Common myeloid progenitor, CD34-positive (primary cell): Measurements from ENCODE around the gene OTOF.

ENCODE experiments used
- CTCF ChIA-PET: fragments of 350-600 bp; sonication (Branson Sonifier 250); formaldehyde crosslinking; loops from one replicate; lab custom pipeline; 2021; ENCODE audit warnings: antibody characterized with exemption; lab: Charles Lee
- POLR2A ChIA-PET: fragments of 350-600 bp; sonication (Branson Sonifier 250); formaldehyde crosslinking; loops from one replicate; lab custom pipeline; 2021; ENCODE audit warnings: antibody characterized with exemption; lab: Charles Lee
- DNase-seq, 3 donors: peaks; one replicate each; pipeline versions ENCODE4 v3.0.0 to v3.0.0-alpha.2; 2013
- H3K27ac ChIP-seq, 2 experiments: 1 replicate in 1 of 2; 2 replicates in 1 of 2; pipeline ENCODE4 v1.7.0; 2013; ENCODE audit warnings: inconsistent platforms in 2 of 2, low read length in 2 of 2, mild to moderate bottlenecking in 2 of 2, low read depth in 1 of 2, moderate library complexity in 1 of 2; ENCODE audit not compliant: severe bottlenecking in 2 of 2, insufficient read depth in 1 of 2, poor library complexity in 1 of 2
- H3K27me3 ChIP-seq, 5 experiments: replicated peaks in 2 of 5; 1 replicate in 3 of 5; 2 replicates in 2 of 5; pipeline versions ENCODE4 v1.6.1 to v1.7.0; 2013; ENCODE audit warnings: low read length in 4 of 5, mild to moderate bottlenecking in 2 of 5, moderate library complexity in 2 of 5, inconsistent platforms in 1 of 5; ENCODE audit not compliant: insufficient read depth in 5 of 5, control insufficient read depth in 4 of 5
- H3K36me3 ChIP-seq, 4 experiments: 1 replicate in 2 of 4; 2 replicates in 2 of 4; pipeline versions ENCODE4 v1.6.1 to v1.7.0; 2013; ENCODE audit warnings: low read length in 3 of 4, control low read depth in 1 of 4, mild to moderate bottlenecking in 1 of 4; ENCODE audit not compliant: control insufficient read depth in 4 of 4, insufficient read depth in 4 of 4
- H3K4me1 ChIP-seq, 4 experiments: 1 replicate in 3 of 4; 2 replicates in 1 of 4; pipeline versions ENCODE4 v1.6.1 to v1.7.1; 2013; ENCODE audit warnings: low read length in 3 of 4, mild to moderate bottlenecking in 3 of 4, control low read depth in 1 of 4, inconsistent platforms in 1 of 4, moderate library complexity in 1 of 4; ENCODE audit not compliant: control insufficient read depth in 4 of 4, insufficient read depth in 4 of 4; ENCODE audit errors: control extremely low read depth in 1 of 4
- H3K4me3 ChIP-seq, 7 experiments: 1 replicate in 4 of 7; 2 replicates in 3 of 7; pipeline versions ENCODE4 v1.5.1 to v1.7.0; 2013; ENCODE audit warnings: mild to moderate bottlenecking in 7 of 7, low read length in 6 of 7, moderate library complexity in 6 of 7, inconsistent platforms in 2 of 7, low read depth in 2 of 7, control low read depth in 1 of 7; ENCODE audit not compliant: insufficient read depth in 4 of 7, control insufficient read depth in 1 of 7; ENCODE audit errors: extremely low read depth in 1 of 7
- H3K9me3 ChIP-seq, 5 experiments: 1 replicate in 4 of 5; 2 replicates in 1 of 5; pipeline versions ENCODE4 v1.6.1 to v1.7.1; 2013; ENCODE audit warnings: low read length in 4 of 5, mild to moderate bottlenecking in 2 of 5, inconsistent platforms in 1 of 5, low read depth in 1 of 5, moderate library complexity in 1 of 5; ENCODE audit not compliant: control insufficient read depth in 4 of 5, insufficient read depth in 2 of 5; ENCODE audit errors: control extremely low read depth in 1 of 5
- WGBS: methylation state at CpG from one replicate; pipeline ENCODE4 v1.1.5; 2013; ENCODE audit not compliant: insufficient coverage; 5-methylcytosine and 5-hydroxymethylcytosine counted together

Gene OTOF

DNA sequence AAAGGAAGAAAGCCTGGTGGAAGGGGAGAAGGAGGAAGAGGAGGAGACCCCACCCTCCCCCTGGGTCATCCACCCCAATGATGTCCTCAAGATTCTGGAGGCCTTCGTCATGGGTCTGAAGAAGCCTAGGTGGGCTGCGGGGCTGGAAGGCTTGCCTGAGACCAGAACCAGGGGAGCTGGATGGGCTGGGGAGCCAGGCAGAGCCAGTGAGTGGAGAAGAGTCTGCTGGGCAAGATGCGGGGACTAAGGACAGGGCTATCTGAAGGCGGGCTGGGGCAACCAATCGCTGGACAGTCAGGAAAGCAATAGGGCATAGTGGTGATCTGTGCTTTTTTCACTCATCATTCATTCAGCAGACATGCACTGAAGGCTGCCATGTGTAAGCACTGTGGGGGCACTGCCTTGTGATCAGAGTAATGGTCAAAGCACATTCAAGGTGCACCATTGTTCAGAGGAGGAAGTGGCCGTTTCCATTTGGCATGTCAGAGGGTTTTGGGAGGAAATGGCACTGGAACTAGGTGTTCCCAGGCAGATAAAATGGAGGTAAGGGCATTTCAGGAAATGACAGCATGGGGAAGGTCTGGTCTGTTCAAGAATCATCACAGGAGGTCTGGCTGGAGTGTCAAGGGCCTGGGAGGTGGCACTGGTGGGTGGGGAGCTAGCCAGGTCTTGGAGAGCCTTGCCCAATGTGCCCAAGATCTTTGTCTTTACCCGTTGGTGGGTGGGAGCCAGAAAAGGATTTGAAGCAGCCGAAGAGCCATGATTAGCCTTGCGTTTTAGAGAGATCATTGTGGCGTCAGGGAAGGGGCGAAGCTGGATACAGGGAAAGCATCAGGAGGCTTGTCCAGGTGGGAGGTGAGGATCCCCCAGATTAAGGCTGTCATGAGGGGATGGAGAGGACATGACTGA, 24.2 kb downstream of the OTOF start:
- DNase-seq = no peak
- H3K36me3 ChIP-seq = no peaks in the 10 kb centered on the region
- H3K9me3 ChIP-seq = no peaks in the 10 kb centered on the region
- no peak overlapping the region for H3K27ac ChIP-seq
- H3K27me3 ChIP-seq = no peaks in the 10 kb centered on the region
- ChIA-PET POLR2A (no interaction called here), CTCF (interaction anchor here (1.6 kb wide), 1 partner anchor 14 kb away, joined by 3 read pairs; no protein-coding TSS in a partner anchor)
- H3K4me1 ChIP-seq = peaks cover 0 to 22% (median 9%) of the 10 kb centered on the region in 4 experiments
- H3K4me3 ChIP-seq = no peak overlapping the region
- WGBS = 91% methylated on average over 10 of the region's 11 CpGs

DNA sequence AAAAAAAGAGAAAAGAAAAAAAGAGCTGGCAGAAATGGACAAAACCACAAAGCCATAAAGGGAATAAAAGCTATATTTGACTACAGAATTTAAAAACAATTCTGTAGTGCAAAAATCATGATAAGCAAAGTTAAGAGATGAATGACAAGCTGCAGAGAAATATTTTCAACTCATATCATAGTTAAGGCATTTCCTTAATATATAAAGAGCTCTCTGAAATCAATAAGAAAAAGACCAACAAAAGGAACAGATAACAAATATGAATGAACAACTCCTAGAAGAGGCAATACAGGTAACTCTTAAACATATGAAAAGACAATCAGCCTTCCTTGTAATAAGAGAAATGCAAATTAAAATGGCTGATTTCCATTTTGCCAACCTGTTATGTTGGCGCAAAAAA, 26.2 kb downstream of the OTOF start:
- Histone ChIP-seq H3K9me3 (no peaks in the 10 kb centered on the region), H3K4me3 (no peak overlapping the region), H3K27me3 (no peaks in the 10 kb centered on the region), H3K4me1 (peaks cover 0 to 18% (median 9%) of the 10 kb centered on the region in 4 experiments), H3K36me3 (no peaks in the 10 kb centered on the region), H3K27ac (no peak overlapping the region)
- no CpG with 5 or more reads among the region's 1 CpG for WGBS
- DNase-seq = no peak
- ChIA-PET POLR2A (no interaction called here), CTCF (no interaction called here)

DNA sequence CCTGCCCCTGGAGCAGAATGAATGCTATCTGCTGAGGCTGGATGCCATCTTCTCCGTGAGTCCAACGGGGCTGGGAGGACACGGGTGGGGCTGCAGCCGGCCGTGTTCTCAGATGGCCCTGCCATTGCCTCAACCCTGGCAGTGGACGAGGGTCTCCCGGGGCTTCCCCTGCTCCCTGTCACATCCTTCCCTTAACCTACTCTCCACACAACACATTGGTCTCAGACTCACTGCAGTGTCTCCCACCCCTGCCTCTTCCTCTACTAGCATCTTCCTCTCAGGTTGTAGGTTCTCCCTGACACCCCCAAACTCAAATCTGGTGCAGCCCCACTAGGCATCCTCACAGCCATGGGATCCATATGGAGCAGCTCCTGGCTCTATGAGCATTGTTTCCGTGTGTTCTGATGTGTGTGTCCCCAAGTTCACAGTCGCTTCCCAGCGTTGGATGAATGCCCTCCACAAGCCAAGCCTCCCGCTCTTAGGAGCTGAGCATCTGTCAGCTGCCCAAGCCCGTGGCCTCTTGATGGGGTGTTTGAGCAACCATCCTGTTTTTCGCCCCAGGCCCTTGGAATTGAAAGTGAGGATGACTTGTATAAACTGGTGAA, 27.8 kb downstream of the OTOF start:
- no peaks in the 10 kb centered on the region for H3K9me3 ChIP-seq
- no peak overlapping the region for H3K4me3 ChIP-seq
- POLR2A ChIA-PET = no interaction called here
- no peak overlapping the region for H3K27ac ChIP-seq
- H3K4me1 ChIP-seq = peaks cover 0 to 3% (median under 1%) of the 10 kb centered on the region in 4 experiments
- DNase-seq = no peak
- no peaks in the 10 kb centered on the region for H3K36me3 ChIP-seq
- 96% methylated on average over 11 of the region's 13 CpGs for WGBS
- CTCF ChIA-PET = no interaction called here
- no peaks in the 10 kb centered on the region for H3K27me3 ChIP-seq

DNA sequence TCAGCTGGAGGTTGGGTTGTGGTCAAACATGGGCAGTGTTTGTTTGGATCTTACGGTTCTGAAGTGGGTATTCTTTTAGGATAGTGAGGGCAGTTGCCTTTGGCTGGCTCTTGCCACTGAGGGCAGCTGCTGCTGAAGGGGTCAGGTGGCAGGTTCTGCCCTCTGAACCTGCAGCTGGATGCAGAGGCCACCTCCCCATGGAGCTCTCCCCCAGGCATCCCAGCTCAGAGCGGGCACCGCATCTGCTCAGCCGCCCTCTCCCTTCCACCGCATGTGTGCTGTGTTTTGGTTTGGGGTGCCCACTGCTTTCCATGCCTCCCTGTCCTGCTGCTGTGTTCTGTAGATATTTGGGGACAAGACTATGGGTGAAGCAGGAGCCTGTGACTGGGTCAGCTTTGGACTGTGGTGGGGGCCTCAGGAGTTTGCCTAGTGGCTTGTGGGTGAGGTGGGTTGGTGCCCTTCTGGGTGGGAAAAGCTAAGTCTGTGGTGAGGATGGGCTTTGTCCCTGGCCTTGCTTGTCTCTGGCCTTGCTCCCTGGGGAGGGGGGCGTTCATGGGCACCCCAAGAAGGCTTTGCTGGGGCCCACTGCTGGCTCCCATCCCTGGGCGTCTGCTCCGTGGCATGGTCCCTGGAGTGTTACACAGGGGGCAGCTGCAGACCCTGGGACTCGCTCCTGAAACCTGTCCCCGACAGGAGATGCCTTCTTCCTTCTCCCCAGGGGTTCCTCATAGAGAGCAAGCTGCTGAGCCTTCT, 28.5 kb downstream of the OTOF start:
- POLR2A ChIA-PET = no interaction called here
- no peaks in the 10 kb centered on the region for H3K36me3 ChIP-seq
- CTCF ChIA-PET = no interaction called here
- DNase-seq = no peak
- no peak overlapping the region for H3K27ac ChIP-seq
- no peaks in the 10 kb centered on the region for H3K4me1 ChIP-seq
- 97% methylated on average over 6 of the region's 10 CpGs for WGBS
- no peaks in the 10 kb centered on the region for H3K27me3 ChIP-seq
- no peak overlapping the region for H3K4me3 ChIP-seq
- no peaks in the 10 kb centered on the region for H3K9me3 ChIP-seq

DNA sequence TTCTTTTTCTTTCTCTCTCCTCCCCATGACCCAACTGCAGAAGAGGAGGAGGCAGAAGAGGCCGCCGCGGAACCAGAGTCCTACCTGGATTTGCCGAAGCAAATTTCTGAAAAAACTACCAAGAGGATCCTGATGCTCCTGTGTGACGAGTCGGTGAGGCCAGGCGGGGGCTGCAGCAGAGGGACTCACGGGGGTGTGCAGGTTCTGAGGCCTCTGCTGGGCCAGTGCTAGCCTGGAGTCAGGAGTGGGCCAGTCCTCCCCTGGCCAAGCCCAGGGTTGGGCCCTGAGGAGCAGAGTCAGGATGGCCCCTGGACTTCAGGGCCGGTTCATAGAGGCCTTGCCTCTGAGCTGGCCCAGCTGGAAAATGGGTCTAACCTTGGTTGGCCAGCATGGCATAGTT, 29.3 kb downstream of the OTOF start:
- no peaks in the 10 kb centered on the region for H3K27me3 ChIP-seq
- no peak overlapping the region for H3K4me3 ChIP-seq
- no peaks in the 10 kb centered on the region for H3K9me3 ChIP-seq
- no peak for DNase-seq
- ChIA-PET POLR2A (no interaction called here), CTCF (interaction anchor here (1.0 kb wide), 1 partner anchor 29 kb away, joined by 3 read pairs; no protein-coding TSS in a partner anchor)
- no peaks in the 10 kb centered on the region for H3K36me3 ChIP-seq
- no peaks in the 10 kb centered on the region for H3K4me1 ChIP-seq
- 97% methylated on average over 8 of the region's 9 CpGs for WGBS
- no peak overlapping the region for H3K27ac ChIP-seq

DNA sequence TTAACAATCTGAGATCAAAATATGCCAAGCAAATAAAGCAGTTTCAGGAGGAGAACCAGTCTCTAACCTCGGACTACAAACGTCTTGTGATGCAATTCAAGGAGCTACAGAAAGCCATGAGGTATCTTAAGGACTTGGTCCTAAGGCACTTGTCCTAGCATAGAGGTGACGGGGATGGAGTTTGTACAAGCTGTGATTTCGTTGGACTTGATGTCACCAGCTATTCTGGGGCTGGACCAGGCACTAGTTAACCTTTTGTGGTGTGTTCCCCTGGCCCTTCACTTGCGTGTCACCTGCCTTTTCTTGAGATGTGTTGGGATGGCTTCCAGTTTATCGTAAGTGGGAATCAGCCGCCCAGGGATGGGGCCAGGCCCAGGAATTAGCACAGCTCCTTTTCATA, 33.7 kb downstream of the OTOF start:
- Histone ChIP-seq H3K9me3 (no peaks in the 10 kb centered on the region), H3K27ac (no peak overlapping the region), H3K36me3 (no peaks in the 10 kb centered on the region), H3K4me1 (no peaks in the 10 kb centered on the region), H3K27me3 (no peaks in the 10 kb centered on the region), H3K4me3 (no peak overlapping the region)
- ChIA-PET POLR2A (no interaction called here), CTCF (interaction anchor here (0.6 to 1.3 kb wide), 2 partner anchors 25 to 96 kb away, joined by 3 read pairs; no protein-coding TSS in a partner anchor)
- WGBS = 97% methylated on average over 7 of the region's 7 CpGs
- no peak for DNase-seq
